Omental fat pad (tissue), 4 donors: ENCODE measurements around the gene ECEL1. TPM values are rescaled to one million over a fixed set of nuclear protein-coding genes. Genes with fewer than 3 reads are reported as not detected.

Experiments used
- ATAC-seq: fragments of 150-250 bp; one replicate; pipeline ENCODE4 v1.9.1; 2016; ENCODE audit warnings: mild to moderate bottlenecking, moderate library complexity; ENCODE audit not compliant: low FRiP score
- DNase-seq: peaks from one replicate; pipeline ENCODE4 v3.0.0-alpha.2; 2019; ENCODE audit warnings: low spot score
- CTCF ChIP-seq, 3 donors: fragments of 450-650 bp; IDR thresholded peaks; one replicate each; pipeline ENCODE4 v1.5.1; 2016 to 2017; ENCODE audit warnings: antibody characterized with exemption in 3 of 3, mild to moderate bottlenecking in 3 of 3, moderate library complexity in 2 of 3
- total RNA-seq, 4 donors: library from RNA; depleted of rRNA; stranded (reverse); fragments of >200 nt; gene quantifications; one replicate each; pipeline ENCODE4 v1.1.0, GENCODE V29; 2016

Gene ECEL1
- total RNA-seq, 4 donors from 2014 or later = 0.19 to 1.1 (median 1.0) TPM; not detected in 1

DNA sequence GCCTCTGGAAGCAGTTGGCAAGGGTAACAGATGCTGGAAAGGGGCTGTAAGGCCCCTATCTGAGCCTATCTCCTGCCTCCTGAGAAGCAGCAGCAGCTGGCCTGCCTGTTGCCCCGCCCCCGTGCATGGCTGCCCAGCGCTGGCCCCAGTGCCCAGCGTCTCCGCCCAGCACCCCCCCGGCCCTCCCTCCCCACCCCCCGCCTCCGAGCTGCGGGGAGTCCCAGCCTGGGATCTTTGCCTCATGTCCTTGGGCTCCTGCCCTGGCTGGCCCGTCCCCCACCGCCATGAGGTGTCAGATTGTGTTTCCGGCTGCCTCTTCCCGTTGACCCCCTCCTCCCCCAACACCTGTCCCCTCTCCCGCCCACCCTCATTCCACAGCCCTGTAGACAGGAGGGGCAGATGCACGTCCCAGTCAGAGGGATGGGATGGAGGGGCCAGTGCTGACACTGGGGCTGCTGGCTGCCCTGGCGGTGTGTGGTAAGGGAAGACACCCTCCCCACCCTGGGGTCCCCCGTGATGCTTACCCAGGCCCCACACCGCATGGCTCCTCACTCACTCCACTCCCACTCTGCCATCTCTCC is 38.2 kb upstream of the ECEL1 start, which contains the start of gene CHRND:
Gene CHRND, plus strand, starts transcription at position 370 of the 581 bp plus-strand sequence. Its CDS starts 56 bp downstream, at position 426.
- DNase-seq = no peak
- ATAC-seq = no peak
- no peak for TF ChIP-seq CTCF (IDR thresholded peaks at IDR 0.05)

- ATAC-seq (no peak), DNase-seq (no peak)
- no peak for TF ChIP-seq CTCF (IDR thresholded peaks at IDR 0.05)
These were observed 37.6 kb upstream of the ECEL1 start for GRCh38 chr2:232525199-232525598.

DNA sequence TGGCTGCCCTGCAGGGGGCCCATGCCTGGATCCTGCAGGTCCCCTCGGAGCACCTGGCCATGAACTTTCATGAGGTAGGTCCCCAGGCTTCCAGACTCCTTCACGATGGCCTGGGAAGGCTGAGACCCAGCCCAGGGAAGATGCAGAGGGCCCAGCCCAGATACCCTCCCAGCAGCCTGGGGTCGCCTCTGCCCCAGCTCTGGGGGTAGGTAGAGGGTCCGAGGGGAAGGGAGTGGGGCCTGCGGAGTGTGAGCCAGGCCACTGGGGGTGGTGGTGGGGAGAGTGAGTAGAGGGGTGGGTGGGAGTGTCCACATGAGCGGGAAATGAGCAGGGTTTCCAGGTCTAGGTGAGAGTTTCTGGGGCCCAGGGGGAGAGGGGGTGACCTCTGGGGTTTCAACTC is 37.1 kb upstream of the ECEL1 start:
- ATAC-seq = no peak
- no peak for DNase-seq
- TF ChIP-seq CTCF (IDR thresholded peaks at IDR 0.05) = no peak

DNA sequence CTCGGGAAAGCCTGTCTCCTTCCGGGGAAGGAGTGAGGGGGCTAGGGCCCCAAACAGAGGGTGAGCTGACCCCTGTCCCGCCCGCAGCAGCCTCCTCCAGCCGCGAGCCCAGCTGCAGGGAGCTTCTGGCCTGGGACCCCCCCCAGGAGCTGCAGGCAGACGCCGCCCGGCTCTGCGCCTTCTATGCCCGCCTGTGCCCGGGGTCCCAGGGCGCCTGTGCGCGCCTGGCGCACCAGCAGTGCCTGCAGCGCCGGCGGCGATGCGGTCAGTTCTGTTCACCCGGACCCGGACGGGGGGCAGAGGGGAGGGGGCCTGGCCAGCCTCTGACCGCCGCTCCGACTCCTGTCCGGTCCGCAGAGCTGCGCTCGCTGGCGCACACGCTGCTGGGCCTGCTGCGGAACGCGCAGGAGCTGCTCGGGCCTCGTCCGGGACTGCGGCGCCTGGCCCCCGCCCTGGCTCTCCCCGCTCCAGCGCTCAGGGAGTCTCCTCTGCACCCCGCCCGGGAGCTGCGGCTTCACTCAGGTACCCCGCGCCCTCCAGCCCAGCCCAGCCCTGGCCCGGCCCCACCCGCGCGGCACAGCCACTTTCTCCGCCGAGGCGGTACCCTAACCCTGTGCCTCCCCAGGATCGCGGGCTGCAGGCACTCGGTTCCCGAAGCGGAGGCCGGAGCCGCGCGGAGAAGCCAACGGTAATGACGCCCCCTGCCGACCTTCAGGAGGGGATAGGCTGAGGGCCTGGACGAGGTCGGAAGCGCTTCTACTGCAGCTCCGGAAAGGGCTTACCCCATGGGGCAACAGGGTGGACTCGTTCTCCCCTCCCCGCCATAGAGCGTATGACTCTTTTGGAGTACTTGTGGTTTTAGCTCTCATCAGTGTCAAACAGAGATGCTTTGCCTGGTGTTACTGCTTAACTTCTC is 36.3 kb upstream of the ECEL1 start:
- no peak for TF ChIP-seq CTCF (IDR thresholded peaks at IDR 0.05)
- DNase-seq = no peak
- no peak for ATAC-seq

DNA sequence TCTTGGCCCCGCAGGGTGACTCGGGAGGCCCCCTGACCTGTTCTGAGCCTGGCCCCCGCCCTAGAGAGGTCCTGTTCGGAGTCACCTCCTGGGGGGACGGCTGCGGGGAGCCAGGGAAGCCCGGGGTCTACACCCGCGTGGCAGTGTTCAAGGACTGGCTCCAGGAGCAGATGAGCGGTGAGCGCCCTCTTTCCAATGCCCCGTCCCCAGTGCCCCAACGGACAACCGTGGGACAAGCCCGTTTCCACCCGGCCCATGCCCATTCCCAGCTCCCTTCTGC is 35.7 kb upstream of the ECEL1 start:
- DNase-seq (no peak), ATAC-seq (no peak)
- no peak for TF ChIP-seq CTCF (IDR thresholded peaks at IDR 0.05)

GRCh38 chr2:232522623-232523401 is 35.2 kb upstream of the ECEL1 start:
- DNase-seq (no peak), ATAC-seq (no peak)
- no peak for TF ChIP-seq CTCF (IDR thresholded peaks at IDR 0.05)
